ENCODE results near the gene PDCD7. TPM values are rescaled to one million over a fixed set of nuclear protein-coding genes. Genes with fewer than 3 reads are reported as not detected.

PDCD7 gene
- total RNA-seq, 1 donor from 2014 or later: 19.7 TPM

- no peak for DNase-seq
Observed at GRCh38 chr15:65071381-65071811, 62.2 kb downstream of the PDCD7 start.

GRCh38 chr15:65069779-65070546 is 63.6 kb downstream of the PDCD7 start:
- no peak for DNase-seq

GRCh38 chr15:65069179-65069578 is 64.4 kb downstream of the PDCD7 start:
- DNase-seq: no peak

GRCh38 chr15:65068403-65068788 is 65.2 kb downstream of the PDCD7 start:
- no peak for DNase-seq

- no peak for DNase-seq
Observed at GRCh38 chr15:65067645-65068402, 65.8 kb downstream of the PDCD7 start, which contains the start of gene RASL12. RASL12 (minus strand) TSS chr15:65067991; CDS start chr15:65067835, 156 bp downstream.

Small RNA genes within 50 kb of the gene (small RNA-seq; reads per million reads assigned to genes)
- gene AC013553.1: not detected

Other genes with a start within 250 kb of the PDCD7 start
- gene ANKDD1A, start 221.9 kb downstream of the PDCD7 start, total RNA-seq: 15.6 TPM
- gene SPG21, start 143.9 kb downstream of the PDCD7 start, total RNA-seq: 49.0 TPM
- gene MTFMT, start 104.2 kb downstream of the PDCD7 start, total RNA-seq: 16.1 TPM
- not detected for gene SLC51B, start 88.4 kb downstream of the PDCD7 start, total RNA-seq
- gene RASL12, start 65.8 kb downstream of the PDCD7 start, total RNA-seq: 1.4 TPM
- gene KBTBD13, start 57.1 kb downstream of the PDCD7 start, total RNA-seq: not detected
- gene UBAP1L, start 18.6 kb downstream of the PDCD7 start, total RNA-seq: 2.7 TPM
- gene CLPX, start 51.5 kb upstream of the PDCD7 start, total RNA-seq: 71.0 TPM
- 0.31 TPM for gene CILP, start 77.7 kb upstream of the PDCD7 start, total RNA-seq
- 7.3 TPM for gene PARP16, start 153.1 kb upstream of the PDCD7 start, total RNA-seq
- not detected for gene RNU5A-1, start 162.2 kb upstream of the PDCD7 start, total RNA-seq
- gene RNU5B-1, start 170.9 kb upstream of the PDCD7 start, total RNA-seq: not detected
- gene IGDCC3, start 244.2 kb upstream of the PDCD7 start, total RNA-seq: 7.6 TPM

Measured in occipital lobe (tissue), 3 donors.